NK-92 (cell line): ENCODE measurements around the gene DAPK3.

Source experiments
- DNase-seq: peaks from one replicate; lab custom pipeline; 2025; ENCODE audit not compliant: unreplicated experiment; lab: John Stamatoyannopoulos, UW

DAPK3 gene

DNA sequence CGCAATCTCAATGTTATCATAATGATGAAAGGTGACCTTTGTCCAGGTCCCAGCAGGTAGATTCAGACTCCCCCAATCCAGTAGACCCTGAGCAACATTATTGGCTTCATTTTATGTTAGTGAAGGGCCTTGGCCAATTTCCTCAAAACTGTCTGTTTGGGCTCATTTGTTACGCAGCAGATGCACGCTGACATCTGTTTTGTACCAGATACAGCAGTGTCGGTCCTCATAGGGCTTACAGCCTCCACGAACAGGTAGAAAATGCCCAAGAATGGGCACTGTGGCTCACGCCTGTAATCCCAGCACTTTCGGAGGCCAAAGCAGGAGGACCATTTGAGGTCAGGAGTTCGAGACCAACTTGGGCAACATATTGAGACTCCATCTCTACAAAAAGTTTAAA is 51.1 kb downstream of the DAPK3 start:
- DNase-seq, result no peak

- DNase-seq, result no peak
Observed at GRCh38 chr19:3916033-3916432, 54.9 kb downstream of the DAPK3 start.

GRCh38 chr19:3914199-3914598 is 56.7 kb downstream of the DAPK3 start:
- DNase-seq, result no peak

GRCh38 chr19:3910105-3910504 is 60.8 kb downstream of the DAPK3 start:
- DNase-seq, result no peak
